ENCODE data around the gene ZFAND5.

The ZFAND5 gene

DNA sequence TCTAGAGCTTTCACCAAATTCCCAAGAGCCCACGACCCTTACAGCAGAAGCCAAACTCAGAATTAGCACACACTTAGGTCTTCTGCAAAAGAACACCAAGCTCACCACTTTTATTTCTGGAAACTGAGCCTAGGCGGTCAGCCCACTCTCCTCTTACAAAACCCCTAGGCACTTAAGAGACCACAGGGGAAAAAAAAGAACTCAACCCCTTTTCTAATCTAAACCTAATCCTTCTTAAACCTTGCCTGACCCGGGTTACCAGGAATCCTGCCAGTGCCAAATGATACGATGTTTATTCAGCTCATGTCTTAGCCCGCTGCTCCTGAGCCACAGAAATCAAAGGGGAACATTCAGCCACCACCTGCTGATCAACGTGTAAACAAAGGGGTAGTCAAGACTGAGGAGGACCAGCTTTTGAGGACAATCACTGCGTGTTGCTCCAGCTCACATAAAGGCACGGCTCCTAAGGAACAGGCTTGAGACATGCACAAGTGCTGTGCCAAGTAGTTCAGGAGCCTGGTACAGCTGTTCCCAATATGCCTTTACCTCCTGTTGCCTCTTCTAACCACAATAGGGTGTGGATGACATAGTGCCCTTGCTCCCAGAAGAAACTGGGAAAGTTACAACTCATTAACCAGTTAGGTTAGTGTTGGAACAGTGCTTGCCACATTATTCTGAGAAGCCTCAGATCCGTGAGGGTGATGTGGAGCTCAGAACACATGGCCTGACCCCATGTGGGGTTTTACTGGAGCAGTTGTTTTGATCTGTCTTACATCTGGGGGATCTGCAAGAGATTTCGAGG is 49.3 kb downstream of the ZFAND5 start:
- no peak for DNase-seq

DNA sequence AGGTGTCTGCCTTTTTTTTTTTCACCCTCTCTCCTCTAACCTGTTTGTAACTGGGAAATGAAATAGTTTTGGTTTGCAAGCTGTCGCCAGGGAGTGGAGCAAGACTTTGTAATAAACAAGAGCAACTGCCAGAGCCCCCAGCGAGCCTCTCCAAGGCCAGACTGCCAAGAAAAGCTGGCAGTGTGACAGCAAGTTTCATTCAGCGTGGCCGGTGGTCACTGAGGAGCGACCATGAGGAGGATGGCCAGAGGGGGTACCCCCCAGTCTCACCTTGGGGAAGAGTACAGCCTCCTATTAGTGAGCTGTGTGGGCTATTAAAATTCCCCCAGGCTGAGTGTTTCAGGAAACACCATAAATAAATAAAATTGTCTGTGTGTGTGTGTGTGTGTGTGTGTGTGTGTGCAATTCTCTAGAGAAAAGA is 49.9 kb downstream of the ZFAND5 start:
- DNase-seq: no peak

DNA sequence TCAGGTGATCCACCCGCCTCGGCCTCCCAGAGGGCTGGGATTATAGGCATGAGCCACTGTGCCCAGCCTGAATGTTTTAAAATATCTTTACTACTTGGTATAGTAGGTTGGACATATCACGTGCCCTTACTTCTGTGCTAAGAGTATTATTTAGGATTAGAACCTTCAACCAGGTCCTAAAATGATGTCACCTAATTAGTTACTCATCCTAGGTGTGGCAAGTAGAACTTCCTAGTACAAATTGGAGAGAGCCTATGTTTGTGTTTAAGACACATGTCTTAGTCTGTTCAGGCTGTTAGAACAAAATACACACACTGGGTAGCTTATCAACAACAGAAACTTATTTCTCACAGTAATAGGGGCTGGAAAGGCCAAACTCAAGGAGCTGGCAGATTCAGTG is 51.5 kb downstream of the ZFAND5 start:
- no peak for DNase-seq

DNA sequence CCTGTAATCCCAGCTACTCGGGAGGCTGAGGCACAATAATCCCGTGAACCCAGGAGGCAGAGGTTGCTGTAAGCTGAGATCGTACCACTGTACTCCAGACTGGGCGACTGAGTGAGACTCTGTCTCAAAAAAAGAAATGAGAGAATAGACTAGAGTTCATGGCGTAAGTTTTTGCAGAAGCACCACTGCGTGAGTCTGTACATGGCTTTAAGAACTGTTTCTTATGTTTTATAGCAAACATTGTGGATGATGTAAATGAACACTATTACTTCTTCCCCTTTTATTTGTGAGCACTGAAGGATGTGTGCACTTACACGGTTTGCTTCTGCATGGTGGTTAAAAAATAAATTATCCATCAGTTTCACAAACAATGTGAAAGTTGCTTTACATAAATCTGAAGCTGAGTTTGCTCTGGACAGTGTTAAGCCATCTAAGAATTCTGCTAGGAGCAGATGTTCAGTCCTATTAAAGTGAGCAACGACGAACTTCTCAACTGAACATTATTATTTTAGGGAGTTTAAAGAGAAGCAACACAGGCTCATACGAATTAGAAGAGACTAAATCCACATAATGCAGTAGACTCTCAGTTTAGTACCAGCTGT is 52.5 kb downstream of the ZFAND5 start:
- no peak for DNase-seq

DNA sequence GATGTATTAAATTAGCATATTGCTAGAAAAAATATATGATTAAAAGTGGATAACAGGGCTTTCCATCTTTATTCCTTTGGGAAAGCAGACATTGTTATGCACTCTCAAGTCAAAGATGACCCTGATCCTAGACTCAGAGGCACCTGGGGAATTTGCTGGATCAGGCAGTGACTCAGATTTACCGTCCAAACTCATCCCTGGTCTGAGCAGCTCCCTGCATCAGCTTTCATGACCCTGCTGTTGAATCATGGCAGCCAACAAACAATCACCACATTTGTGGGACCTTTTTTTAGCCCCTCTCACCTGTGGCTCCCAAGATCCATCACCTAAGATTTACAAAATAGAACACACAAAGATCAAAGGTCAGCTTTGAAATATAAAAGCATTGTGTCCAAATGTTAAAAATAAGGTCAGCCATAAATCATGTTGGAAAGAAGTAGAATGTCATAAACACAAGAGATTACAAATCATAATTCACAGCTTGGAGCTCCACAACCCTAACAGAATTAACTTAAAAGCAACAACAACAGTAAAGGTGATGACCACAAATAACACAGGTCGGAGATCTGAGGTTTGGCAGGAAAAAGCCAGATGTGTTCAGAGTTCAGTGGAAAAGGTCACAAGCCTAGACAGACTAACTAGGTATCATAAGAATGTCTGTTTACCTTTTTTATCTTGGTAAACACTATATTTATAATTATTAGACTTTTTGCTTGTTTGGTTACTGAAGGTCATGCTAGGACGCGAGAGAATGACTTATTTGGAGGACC is 55.5 kb downstream of the ZFAND5 start:
- no peak for DNase-seq

DNA sequence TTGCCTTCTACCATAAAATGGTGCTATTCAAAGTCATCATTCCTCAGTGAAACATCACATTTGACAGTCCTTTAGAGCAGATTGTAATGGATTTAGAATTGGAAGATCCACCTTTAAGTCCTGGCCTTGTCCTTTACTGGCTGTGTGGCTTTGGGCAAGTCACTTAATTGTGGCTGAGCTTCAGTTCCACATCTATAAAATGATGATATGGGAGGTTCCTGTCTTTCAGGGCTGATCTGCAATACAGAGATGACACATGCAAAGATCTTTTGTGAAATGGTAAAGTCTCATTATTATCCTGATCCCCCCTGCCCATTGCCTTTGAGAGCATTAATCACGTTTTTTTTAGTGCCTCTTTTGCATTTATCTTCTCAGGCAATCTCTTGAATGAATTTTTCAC is 58.2 kb downstream of the ZFAND5 start:
- no peak for DNase-seq

DNA sequence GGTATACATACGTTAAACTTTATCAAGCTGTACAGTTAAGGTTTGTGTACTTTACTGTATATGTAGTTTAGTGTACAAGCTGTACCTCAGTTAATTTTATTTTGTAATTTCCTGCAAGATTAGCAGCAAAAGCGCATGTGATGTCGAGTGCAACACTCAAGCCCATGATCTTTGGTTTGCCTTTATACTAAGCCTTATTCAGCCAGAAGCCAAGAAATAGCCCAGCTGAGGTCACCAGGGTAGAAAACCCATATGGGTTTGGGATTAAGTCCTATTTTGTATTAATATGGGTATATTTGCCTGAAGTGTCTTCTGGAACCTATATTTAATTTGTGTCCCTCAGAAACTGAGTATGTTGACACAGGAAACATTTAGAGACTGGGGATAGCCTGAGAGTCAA is 59.3 kb downstream of the ZFAND5 start:
- DNase-seq: no peak

DNA sequence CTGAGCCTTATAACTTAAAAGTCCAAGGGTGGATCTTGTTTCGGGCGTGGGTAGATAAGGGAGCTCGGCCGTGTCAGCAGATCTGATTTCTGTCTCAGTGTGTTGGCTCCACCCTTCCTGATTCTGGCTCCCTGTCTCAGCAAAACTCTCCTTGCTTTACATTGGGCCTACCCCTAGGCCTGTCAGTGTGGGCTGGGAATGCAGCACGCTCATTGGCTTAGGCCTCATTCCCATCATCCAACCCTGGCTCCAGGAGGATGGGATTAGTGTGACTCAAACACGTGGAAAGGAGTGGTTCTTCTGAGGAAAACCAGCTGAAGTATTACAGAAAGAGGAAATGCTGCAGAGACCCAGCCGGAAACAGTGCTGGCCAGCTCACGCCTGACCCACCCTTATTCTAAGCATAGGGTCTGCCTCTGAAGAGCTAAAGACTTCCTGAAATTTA is 59.9 kb downstream of the ZFAND5 start:
- peak; percentile 72 for DNase-seq

DNA sequence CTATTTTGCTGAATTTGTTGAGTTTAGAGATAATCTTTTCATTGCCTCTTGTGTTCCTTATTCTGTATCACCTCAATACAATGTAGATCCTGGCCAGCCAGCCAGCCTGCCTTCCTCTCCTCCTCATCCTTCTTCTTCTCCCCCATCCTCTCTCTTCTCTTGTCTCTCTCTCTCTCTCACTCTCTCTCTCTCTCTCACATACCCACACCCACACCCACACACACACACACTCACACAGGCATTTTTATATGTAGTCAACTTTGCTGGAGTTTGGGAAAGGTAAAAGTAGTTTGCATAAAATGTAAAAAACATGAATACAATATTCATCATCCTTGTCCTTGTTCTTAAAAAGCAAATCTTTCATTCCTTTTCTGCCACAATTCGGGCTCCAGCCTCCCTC is 60.5 kb downstream of the ZFAND5 start:
- DNase-seq: no peak

Measured in NCI-H2227 treated with DMSO at 0.1 percent for 48 hours (cell line).